Measurements from ENCODE around the gene SH3BP1.
"Not testable (repeated sequence)": the region's sequence is repeated elsewhere in the genome, so short reads cannot be mapped to it uniquely, and the experiment has no call there.

GRCh38 chr22:37610153-37610475, 29.4 kb upstream of the SH3BP1 start:
- not testable (repeated sequence) for TF ChIP-seq KDM1A (IDR thresholded peaks at IDR 0.05; ENCODE audit: borderline replicate concordance, low read length); CTCF (IDR thresholded peaks at IDR 0.05; ENCODE audit: control extremely low read depth in 1 of 3, insufficient read depth in 1 of 3, low read depth in 1 of 3, low read length in 3 of 3); FOSL1 (IDR thresholded peaks at IDR 0.05; ENCODE audit: insufficient read depth, low read depth, low read length); ATF3 (IDR thresholded peaks at IDR 0.05; ENCODE audit: insufficient read depth, low read depth, low read length); BRCA1 (IDR thresholded peaks at IDR 0.05; ENCODE audit: low read depth, low read length); GTF2F1 (IDR thresholded peaks at IDR 0.05; ENCODE audit: borderline replicate concordance, low read depth, low read length); MAX (IDR thresholded peaks at IDR 0.05); EP300 (IDR thresholded peaks at IDR 0.05; ENCODE audit: borderline replicate concordance in 1 of 2, low read depth in 2 of 2, low read length in 2 of 2)

Data from H1 (cell line).